Stimulated activated CD4-positive, alpha-beta T cell treated with anti-CD3 and anti-CD28 coated beads, Interleukin-2, amount 100 ng/mL, for 48 hours (primary cell): Measurements from ENCODE around the gene CCDC97.

Source experiments
- DNase-seq, 2 donors: peaks; one replicate each; pipeline ENCODE4 v3.0.0-alpha.2; 2020

Gene CCDC97

DNA sequence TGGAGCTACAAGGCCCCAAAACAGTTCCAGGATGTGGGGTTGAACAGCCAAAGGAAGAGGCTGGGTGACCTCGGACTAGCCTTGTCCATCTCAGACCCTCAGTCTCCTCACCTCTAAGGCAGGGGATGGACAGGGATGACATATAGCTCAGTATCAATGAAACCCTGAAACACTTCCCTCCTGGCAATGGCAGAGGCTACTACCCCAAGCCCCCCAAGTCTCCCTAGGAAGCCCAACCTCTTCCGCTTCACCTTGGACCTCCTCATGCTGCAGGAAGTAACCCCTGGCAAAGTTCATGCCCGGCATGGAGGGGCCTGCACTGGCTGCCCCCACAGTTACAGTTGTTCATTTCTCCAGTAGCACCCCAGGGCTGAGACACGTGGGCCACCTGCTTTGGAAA, 10.6 kb downstream of the CCDC97 start:
- DNase-seq, result no peak

- no peak for DNase-seq
Observed at GRCh38 chr19:41321204-41321599, 11.2 kb downstream of the CCDC97 start.

DNA sequence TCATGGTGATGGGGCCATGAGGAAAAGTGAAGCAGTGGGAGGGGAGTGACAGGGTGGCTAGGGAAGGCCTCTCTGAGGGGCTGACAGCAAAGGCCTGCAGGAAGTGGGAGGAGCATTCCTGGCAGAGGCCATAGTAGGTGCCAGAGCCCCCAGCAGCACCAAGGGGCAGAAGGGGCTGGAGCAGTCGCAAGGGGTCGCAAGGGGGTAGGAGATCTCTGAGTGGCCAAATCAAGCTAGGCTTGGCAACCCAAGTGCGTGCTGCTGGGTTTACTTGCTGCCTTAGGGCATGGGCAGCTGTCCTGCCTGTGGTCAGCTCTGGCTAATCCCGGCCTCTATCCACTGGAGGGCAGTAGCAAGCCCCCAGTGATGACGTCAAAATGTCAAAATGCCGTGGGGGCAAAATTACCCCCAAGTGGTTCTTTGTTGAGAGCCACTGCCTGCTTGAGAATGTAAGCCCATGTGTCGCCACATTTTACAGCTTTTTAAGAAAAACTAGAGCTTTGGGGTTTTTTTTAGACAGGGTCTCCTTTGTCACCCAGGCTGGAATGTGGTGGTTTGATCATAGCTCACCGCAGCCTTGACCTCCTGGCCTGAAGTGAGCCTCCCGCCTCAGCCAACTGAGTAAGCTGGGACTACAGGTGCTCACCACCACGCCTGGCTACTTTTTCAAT, 11.8 kb downstream of the CCDC97 start:
- no peak for DNase-seq

- no peak for DNase-seq
Observed at GRCh38 chr19:41322451-41322850, 12.5 kb downstream of the CCDC97 start.

GRCh38 chr19:41323023-41323422, 13.1 kb downstream of the CCDC97 start:
- no peak for DNase-seq

DNA sequence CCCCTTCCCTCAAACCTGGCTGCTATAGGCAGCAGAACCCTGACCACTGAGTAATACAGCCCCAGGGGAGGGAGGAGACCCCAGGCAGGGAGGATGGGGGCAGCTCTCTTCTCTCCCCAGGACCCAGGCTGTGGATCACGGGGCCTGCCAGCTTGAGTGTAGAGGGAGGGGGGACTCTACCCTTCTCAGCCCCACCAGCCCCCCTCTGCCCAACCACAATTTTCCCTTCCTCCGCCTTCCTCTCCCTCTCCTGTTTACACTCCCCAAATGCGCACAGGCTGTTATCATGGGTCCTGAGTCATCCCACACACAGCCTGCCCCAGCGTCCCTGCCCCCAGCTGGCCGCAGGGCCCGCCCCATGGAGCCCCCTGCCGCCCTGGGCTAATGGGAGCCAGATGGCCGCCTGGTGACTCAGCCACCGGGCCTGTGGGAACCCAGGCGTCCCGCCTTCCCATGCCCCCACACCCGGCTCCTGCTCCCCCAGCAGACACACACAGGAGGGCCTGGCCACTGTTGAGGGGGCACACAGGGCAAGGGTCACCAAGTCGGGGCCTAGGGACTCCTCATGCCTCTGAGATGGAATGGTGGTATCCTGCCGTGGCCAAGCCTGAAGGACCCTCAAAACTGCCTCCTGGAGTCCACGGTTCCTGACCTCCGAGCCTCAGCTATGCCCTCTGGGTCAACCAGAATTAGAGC, 13.6 kb downstream of the CCDC97 start:
- DNase-seq, result no peak

GRCh38 chr19:41324231-41324702, 14.3 kb downstream of the CCDC97 start:
- DNase-seq, result no peak

- DNase-seq, result no peak
Observed at GRCh38 chr19:41324921-41325639, 15.1 kb downstream of the CCDC97 start.

DNA sequence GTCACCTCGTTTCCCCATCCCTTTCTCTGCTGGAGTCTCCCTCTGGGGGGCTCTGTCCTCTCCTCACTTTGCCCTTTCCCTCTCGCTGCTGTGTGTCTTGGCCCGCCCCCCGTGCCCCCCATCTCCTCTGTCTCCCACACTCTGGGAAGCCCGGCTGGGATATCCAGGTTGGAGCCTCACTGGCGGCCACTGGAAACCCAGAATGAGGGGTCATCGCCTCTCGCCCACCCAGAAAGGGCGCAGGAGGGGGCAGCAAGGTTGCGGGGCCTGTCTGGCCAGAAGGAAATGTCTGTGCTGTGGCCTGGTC, 15.6 kb downstream of the CCDC97 start:
- no peak for DNase-seq

- peak in 1 of 2 donors; percentile 24 for DNase-seq
Observed at GRCh38 chr19:41325947-41326706, 16.2 kb downstream of the CCDC97 start.

- DNase-seq, result no peak
Observed at GRCh38 chr19:41327076-41327575, 17.2 kb downstream of the CCDC97 start.

DNA sequence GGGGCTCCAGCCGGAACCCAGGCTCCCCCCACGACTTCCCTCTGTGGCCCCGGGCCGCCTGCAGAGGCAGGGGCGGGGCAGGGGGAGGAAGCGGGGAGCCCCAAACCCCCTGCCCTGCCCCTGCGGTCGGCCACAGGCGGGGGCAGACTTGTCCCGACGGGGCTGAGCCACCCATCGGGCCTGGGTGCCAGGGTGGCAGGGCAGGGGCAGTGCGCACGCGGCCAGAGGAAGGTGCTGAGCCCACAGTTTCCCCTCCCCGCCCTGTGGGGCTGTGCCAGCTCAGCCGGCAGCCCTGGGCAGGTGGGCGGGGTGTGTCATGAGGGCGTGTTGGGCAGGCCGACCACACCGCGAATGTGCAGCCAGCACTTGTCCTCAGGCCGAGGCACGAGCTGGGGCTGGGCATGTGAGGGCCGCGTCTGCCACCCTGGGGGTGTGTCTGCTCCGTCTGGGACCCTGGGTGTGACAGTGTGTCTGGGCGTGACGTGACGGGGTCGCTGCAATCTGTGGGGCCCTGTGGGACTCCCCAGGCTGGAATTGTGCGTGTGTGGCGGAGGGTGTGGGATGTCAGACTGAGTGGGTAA, 17.7 kb downstream of the CCDC97 start:
- peak; percentile 64 to 75 for DNase-seq

DNA sequence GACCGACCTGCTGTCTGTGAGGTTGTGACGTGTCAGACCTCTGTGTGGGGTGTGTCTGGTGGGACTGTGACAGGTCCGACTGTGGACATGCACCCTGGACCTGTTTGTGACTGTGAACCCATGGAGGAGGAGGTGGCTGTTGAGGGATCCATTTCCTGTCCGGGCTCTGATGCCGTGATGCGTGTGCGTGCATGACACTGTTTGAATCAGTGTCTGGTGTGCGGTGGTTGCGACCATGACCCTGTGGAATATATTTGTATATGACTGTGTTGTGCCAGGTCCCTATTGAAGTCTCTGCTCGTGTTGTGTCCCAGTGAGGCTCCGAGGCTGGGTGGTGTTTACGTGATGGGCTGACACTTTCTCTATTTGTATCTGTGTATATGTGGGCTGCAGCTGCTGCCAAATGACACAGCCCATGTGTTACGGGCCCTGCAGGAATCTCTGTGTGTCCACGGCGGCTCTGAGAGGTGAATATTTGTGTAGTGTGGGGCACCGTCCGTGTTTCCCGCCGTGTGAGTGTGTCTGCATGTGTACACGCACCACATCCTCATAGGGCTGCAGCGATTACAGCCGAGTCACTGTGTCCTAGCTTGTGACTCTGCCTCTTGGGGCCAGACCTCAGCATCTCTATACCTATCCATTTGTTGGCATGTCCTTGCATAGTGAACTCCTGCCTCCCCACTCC, 18.3 kb downstream of the CCDC97 start:
- DNase-seq, result peak in 1 of 2 donors; percentile 41

GRCh38 chr19:41328842-41329225, 18.9 kb downstream of the CCDC97 start:
- DNase-seq, result no peak

DNA sequence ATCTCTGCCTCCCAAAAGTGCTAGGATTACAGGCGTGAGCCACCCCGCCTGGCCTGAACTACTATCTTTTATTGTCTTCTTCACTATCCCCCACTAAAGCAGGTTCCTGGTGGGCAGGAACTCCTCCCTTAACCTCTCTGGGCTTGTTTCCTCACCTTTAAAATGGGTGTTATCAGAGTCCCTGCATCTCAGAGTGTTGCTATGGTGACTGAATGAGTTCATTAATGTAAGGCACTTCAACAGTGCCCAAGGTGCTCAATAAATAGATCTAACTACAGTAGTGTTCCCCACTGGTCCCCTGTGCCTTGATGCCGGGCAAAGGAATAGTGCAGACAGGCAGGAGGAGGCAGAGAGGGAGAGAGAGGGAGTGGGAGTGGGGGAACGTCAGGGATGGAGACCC, 20.5 kb downstream of the CCDC97 start:
- DNase-seq, result no peak

DNA sequence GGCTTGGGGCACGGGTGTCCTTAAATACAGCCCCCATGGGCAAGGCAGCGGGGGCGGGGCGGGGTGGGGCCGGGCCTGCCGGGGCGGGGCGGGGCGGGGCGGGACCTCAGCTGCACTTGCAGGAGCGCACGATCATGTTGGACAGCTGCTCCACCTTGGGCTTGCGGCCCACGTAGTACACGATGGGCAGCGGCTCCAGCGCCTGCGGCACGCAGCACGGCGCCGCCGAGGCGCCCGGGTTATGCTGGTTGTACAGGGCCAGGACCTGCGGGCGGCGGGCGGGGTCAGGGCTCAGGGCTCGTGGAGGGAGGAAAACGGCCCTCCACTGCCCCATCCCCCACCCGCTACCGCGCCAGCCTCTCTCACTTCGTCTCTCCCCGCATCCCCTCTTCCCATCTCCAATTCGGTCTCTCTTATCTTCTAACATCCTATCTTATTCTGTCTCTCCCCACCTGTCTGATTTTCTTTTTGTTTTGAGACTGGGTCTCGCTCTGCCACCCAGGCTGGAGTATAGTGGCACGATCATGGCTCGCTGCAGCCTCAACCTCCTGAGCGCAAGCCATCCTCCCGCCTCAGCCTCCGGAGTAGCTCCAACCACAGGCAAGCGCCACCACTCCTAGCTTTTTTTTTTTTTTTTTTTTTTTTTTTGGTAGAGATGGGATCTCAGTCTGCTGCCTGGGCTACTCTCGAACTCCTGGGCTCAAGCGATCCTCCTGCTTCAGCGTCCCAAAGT, 21.1 kb downstream of the CCDC97 start:
- no peak for DNase-seq

DNA sequence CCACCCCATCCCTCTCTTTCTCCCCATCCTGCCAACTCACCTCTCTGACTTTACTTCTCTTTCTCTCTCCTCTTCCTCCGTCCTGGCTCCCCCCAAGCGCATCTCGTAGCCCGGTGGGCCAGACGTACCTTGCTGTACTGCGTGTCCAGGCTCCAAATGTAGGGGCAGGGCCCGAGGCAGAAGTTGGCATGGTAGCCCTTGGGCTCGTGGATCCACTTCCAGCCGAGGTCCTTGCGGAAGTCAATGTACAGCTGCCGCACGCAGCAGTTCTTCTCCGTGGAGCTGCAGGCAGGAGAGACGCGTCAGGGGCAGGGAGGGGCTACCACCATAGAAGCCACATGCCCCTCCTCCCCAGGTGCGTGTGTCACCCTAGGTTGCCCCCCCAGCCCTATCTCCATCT, 22.0 kb downstream of the CCDC97 start:
- DNase-seq, result no peak

DNA sequence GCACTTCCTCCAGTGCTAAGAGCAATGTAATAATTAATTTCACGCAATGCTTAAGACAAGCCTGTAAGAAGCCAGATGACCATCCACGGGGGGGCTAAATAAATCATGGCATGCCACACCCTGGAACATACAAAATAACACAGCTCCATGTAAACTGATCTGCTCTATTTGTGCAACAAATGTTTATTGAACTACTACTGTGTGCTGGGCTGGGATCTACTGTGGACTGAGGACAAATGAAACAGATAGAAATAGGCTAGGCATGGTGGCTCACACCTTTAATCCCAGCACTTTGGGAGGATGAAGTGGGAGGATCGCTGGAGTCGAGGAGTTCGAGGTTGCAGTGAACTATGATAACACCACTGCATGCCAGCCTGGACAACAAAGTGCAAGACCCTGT, 22.5 kb downstream of the CCDC97 start:
- DNase-seq, result no peak

DNA sequence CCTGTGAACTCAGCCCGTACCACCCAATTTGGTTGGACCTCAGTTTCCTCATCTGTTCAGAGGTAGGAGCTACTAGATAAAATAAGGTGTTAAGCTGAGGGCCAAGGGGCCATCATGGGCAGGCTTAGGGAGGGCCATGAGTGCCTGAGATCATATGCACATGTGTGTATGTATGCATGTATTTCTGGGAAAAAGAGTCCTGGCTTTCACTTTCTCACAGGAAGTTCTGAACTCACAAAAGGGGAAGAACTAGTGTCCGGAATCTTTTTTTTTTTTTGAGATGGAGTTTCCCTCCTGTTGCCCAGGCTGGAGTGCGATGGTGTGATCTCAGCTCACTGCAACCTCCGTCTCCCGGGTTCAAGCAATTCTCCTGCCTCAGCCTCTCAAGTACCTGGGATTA, 24.8 kb downstream of the CCDC97 start:
- no peak for DNase-seq

GRCh38 chr19:41335467-41335866, 25.5 kb downstream of the CCDC97 start:
- no peak for DNase-seq

DNA sequence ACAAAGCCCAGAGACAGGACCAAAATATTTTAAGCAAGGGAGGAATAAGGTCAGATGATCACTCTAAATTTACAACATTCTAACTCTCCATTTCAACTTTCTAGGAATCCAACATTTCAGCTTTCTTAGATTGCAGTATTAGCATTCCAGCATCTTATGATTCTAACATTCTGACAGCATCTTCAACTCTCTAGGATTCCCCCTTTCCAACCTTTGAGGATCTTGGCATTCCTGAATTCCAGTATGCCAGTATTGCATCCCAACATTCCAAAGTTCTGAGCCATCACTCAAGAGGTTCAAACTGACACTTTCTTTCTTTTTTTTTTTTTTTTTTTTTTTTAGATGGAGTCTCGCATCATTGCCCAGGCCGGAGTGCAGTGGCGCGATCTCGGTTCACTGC, 30.0 kb downstream of the CCDC97 start:
- no peak for DNase-seq
